NCI-H524 (cell line): Measurements from ENCODE around the gene ALOX5AP.

Source experiments
- DNase-seq, 2 experiments: peaks; one replicate each; lab custom pipeline; 2025; lab: John Stamatoyannopoulos, UW

ALOX5AP gene

DNA sequence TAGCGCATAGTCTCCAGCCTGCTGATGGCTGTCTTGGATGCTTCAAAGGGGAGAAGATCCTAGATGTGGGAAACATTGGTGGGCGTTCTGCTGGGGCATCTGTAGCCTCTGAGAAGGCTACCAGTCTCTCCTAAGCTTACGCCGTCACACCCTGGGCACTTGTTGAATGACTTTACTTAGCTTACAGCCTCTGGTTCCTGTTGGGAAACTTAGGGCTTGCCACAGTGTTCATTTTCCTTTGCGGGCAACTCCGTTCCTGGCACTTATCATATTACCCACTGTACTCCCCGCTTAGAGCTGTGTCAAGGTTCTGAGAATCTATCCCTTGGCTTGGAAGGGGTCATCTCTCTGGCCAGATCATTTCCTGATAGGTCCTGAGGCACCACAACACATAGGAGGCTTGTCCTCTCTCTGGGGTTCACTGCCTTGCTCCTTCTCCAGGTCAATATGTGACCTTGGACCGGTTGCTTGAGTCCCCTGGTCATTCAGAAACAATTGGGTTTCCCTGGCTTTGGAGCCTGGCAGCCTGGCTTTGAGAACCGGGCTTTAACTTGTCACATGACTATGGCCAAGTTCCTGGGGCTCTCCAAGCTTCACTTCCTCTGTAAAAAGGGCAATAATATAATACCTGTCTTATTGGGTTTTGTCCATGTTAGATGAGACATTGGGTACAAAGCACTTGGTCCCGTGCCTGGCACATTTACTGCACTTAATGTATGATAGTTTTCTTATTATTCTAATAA lies 20.5 kb upstream of the ALOX5AP start:
- DNase-seq, result no peak

DNA sequence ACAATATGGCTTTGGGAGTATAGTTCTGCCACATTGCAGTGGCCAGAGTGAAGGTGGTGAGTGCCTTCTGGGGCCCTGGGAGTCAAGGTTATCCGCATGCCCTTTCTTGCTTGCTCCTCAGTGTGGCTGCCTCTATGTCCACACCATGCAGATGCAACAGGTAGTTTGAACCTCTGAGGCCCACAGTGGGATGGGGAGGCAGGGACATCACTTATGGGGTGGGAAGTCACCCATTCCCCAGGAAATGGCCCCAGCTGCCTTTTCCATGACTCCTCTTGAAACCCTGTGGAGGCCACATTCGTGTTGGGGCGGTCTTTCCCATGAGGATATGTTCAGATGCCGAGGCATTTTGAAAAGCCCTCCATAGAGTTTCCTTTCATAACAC lies 20.0 kb upstream of the ALOX5AP start:
- no peak for DNase-seq

DNA sequence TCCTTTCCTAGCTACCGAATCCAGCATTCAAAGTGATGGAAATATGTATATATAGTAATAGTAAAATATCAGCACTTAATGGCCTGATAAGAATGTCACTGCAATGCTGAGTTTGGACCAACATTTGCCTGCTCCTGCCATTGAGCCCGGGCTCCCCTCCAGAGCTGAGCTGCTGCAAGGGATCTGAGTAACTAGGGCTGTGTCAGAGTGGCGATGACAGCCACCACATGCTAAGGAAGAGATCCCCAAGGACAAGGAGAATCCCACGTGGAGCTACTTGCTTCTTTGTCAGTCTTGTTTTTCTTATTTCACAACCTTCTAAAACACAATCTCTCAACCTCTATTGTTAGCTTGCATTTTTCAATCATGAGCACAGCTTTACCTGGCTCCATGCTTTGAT lies 19.5 kb upstream of the ALOX5AP start:
- DNase-seq, result no peak

- DNase-seq, result no peak
Observed at GRCh38 chr13:30718661-30719524, 16.4 kb upstream of the ALOX5AP start.

DNA sequence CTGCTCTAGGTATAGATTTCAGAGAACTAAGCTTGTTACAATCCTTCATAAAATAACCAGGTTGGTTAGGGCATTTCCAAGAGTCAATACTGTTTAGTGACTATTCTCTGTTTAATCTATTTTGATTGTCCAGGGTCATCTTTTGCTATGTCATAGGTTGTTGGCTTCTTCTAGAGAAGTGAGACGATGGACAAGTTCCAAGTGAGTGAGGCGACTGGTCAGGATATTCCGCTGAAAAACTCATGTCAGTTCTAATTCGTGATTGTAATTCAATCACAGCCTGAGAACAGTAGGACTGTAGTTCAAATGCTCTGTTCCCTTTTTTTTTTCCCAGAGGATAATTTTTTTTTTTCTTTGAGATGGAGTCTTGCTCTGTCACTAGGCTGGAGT lies 15.8 kb upstream of the ALOX5AP start:
- no peak for DNase-seq

- peak in 1 of 2 experiments; percentile 74 for DNase-seq
Observed at GRCh38 chr13:30720172-30720869, 15.0 kb upstream of the ALOX5AP start.

- peak; percentile 40 to 64 for DNase-seq
Observed at GRCh38 chr13:30721936-30722335, 13.4 kb upstream of the ALOX5AP start.

- peak in 1 of 2 experiments; percentile 59 for DNase-seq
Observed at GRCh38 chr13:30722361-30722760, 13.0 kb upstream of the ALOX5AP start.

DNA sequence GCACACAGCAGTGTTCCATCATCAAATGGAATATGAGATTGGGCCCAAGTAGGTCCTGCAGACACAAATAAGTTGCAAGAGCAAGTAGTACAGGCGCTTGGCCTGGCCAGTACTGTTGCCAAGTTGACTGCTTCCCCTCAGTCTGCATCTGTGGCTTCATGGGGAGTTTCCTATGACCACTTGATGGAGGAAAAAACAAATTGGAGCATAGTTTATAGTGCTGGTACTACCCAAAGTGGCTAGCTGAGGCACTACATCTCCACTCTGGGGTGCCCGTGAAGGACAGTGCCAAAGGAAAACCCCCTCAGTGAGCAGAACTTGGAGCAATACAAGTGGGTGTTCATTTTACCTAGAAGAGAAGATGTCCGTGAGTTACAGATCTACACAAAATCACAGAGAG lies 10.6 kb upstream of the ALOX5AP start:
- DNase-seq, result no peak

GRCh38 chr13:30725326-30726085 lies 9.8 kb upstream of the ALOX5AP start:
- DNase-seq, result peak; percentile 54 to 87

DNA sequence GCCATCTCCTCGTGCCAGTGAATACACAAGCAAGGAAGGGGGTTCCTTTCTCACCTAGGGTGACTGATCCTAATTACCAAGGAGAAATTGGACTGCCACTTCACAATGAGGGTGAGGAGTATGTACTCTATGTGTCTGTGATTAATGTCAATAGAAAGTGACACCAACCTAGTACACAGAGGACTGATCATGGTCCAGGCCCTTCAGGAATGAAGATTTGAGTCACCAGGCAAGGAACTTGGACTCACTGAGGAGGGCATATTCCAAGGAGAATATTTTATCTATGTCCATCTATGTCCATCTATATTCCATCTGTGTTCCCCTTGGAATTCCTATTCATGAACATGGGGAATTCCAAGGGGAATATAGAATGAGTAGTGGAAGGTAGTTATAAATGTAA lies 9.2 kb upstream of the ALOX5AP start:
- DNase-seq, result no peak

DNA sequence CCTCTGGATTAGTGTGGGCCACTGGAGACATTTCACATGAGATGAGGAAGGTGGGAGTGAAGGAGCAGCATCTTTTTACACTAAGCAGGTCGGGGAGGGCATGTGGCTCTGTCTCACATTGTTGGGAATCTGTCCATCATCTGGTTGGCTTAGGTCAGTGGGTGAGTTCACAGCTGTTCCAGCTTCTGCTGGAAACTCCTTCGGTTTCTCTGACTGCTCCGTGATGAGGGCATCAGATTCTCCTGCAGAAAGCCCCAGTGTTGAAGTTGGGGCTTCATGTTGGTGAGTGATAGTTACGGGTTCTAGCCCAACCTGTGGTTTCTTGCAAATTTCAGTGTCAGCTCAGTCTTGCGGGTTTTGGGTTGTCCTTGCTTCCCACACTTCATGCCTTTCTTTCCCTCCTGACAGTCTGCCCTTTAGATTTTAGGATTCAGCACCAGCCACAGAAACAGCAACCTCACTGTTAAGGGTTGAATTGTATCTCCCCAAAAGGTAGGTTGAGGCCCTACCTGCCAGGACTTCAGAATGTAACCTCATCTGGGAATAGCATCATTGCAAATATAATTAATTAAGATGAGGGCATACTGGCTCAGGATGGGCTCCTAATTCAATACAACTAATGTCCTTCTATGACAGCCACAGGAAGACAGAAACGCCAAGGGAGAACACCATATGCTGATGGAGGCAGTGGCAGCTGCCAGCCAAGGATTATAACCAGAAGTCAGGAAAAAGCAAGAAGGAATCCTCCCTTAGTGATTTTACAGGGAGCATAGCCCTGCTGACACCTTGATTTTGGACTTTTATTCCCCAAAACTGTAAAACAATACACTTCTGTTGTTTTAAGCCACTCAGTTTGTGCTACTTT lies 7.6 kb upstream of the ALOX5AP start:
- DNase-seq, result peak; percentile 84 to 95

GRCh38 chr13:30729801-30730200 lies 5.5 kb upstream of the ALOX5AP start:
- DNase-seq, result no peak

DNA sequence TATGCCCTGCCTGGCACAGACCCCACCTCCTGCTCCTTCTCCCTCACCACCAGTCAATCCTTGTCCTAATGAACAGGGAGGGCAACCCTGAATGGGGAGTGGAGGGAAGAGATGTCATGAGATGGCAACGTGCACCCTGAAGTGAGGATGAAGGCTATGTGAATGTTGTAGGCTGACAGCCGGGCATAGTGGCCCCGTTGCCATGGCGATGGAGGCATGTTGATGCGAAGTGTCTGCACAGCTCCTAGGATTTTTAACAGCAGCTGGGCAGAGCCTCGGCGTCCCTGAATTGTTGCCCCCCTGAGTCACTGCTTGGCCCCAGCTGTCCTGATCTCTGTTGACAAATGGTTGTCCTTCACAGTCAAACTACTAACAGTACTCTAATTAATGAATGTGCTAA lies 4.8 kb upstream of the ALOX5AP start:
- DNase-seq, result peak; percentile 95 to 98

DNA sequence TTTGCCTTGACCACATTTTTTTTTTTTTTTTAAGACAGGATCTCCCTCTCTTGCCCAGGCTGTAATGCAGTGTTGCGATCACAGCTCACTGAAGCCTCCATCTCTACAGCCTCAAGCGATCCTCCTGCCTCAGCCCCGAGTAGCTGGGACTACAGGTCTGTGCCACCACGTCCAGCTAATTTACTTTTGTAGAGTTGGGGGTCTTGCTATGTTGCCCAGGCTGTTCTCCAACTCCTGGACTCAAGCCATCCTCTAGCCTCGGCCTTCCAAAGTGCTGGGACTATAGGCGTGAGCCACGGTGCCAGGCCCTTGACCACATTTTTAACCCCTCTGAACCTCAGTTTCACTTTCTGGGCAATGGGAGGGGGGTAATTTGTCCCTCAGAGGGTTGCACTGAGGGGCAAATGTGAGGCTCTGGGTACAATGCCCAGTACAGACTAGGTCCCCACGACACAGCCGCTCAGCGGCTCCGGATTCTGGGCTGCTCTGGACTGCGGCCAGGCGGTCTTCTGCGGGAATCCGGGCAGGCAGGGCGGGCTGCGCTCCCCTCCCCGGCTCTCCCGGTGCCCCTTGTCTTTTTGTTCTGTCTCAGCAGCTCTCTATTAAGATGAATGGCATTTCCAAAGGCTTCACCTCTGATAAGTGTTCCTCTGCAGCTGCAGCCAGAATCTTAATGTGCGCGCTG lies 3.8 kb upstream of the ALOX5AP start:
- DNase-seq, result peak in 1 of 2 experiments; percentile 70

- peak in 1 of 2 experiments; percentile 52 for DNase-seq
Observed at GRCh38 chr13:30732046-30732390, 3.3 kb upstream of the ALOX5AP start.

- no peak for DNase-seq
Observed at GRCh38 chr13:30734439-30734838, 904 bp upstream of the ALOX5AP start.

GRCh38 chr13:30735872-30736175 lies 481 bp downstream of the ALOX5AP start:
- no peak for DNase-seq

- peak; percentile 35 to 79 for DNase-seq
Observed at GRCh38 chr13:30736461-30737320, 1.3 kb downstream of the ALOX5AP start.
